Neuronal stem cell (in vitro differentiated cells): Measurements from ENCODE around the gene TLE7.

Experiments used
- DNase-seq: peaks from one replicate; pipeline ENCODE4 v3.0.0-alpha.2; 2013; ENCODE audit warnings: low spot score
- H2AFZ ChIP-seq: one replicate; pipeline ENCODE4 v1.6.1; 2013; ENCODE audit warnings: mild to moderate bottlenecking, low read length, inconsistent platforms
- H2AK5ac ChIP-seq: 2 replicates; pipeline ENCODE4 v1.6.1; 2013; ENCODE audit warnings: low read depth, mild to moderate bottlenecking, inconsistent platforms, low read length, moderate library complexity, mixed read lengths
- H2BK120ac ChIP-seq: 2 replicates; pipeline ENCODE4 v1.6.1; 2013; ENCODE audit warnings: low read depth, mild to moderate bottlenecking, inconsistent platforms, low read length, moderate library complexity, mixed read lengths
- H2BK12ac ChIP-seq: one replicate; pipeline ENCODE4 v1.6.1; 2013; ENCODE audit warnings: low read length, inconsistent platforms
- H2BK15ac ChIP-seq: 2 replicates; pipeline ENCODE4 v1.6.1; 2013; ENCODE audit warnings: mild to moderate bottlenecking, low read length, inconsistent platforms, mixed read lengths
- H2BK5ac ChIP-seq: one replicate; pipeline ENCODE4 v1.6.1; 2013; ENCODE audit warnings: inconsistent platforms, mild to moderate bottlenecking, low read length, moderate library complexity
- H3K14ac ChIP-seq: one replicate; pipeline ENCODE4 v1.6.1; 2013; ENCODE audit warnings: low read length, inconsistent platforms
- H3K18ac ChIP-seq: 2 replicates; pipeline ENCODE4 v1.6.1; 2013; ENCODE audit warnings: low read length, inconsistent platforms
- H3K23ac ChIP-seq: 2 replicates; pipeline ENCODE4 v1.6.1; 2013; ENCODE audit warnings: low read depth, mild to moderate bottlenecking, mixed read lengths, low read length, inconsistent platforms; ENCODE audit not compliant: poor library complexity
- H3K27ac ChIP-seq: replicated peaks from 3 replicates; pipeline ENCODE4 v1.5.1; 2013; ENCODE audit warnings: low read length, inconsistent platforms
- H3K27me3 ChIP-seq, 3 experiments: 2 replicates each; pipeline ENCODE4 v1.6.1; 2013; ENCODE audit warnings: low read length in 3 of 3, mild to moderate bottlenecking in 2 of 3, inconsistent platforms in 1 of 3, low read depth in 1 of 3, mixed read lengths in 1 of 3, moderate library complexity in 1 of 3; ENCODE audit not compliant: control insufficient read depth in 3 of 3, insufficient read depth in 3 of 3
- H3K36me3 ChIP-seq, 2 donors: replicated peaks in 1 of 2; 2 replicates each; pipeline ENCODE4 v1.6.1; 2013; ENCODE audit warnings: low read length in 2 of 2; ENCODE audit not compliant: control insufficient read depth in 2 of 2, insufficient read depth in 2 of 2
- H3K4ac ChIP-seq: 2 replicates; pipeline ENCODE4 v1.6.1; 2013; ENCODE audit warnings: inconsistent platforms, mild to moderate bottlenecking, low read length, moderate library complexity
- H3K4me1 ChIP-seq, 2 donors: 1 replicate in 1 of 2; 2 replicates in 1 of 2; pipeline ENCODE4 v1.6.1; 2013; ENCODE audit warnings: low read length in 2 of 2, low read depth in 1 of 2; ENCODE audit not compliant: control insufficient read depth in 2 of 2, insufficient read depth in 1 of 2
- H3K4me2 ChIP-seq: one replicate; pipeline ENCODE4 v1.6.1; 2013; ENCODE audit warnings: mild to moderate bottlenecking, low read length, inconsistent platforms; ENCODE audit not compliant: insufficient read depth, poor library complexity, severe bottlenecking
- H3K4me3 ChIP-seq, 2 donors: 2 replicates each; pipeline ENCODE4 v1.5.1; 2013; ENCODE audit warnings: low read length in 2 of 2, mild to moderate bottlenecking in 2 of 2, inconsistent platforms in 1 of 2, moderate library complexity in 1 of 2
- H3K79me1 ChIP-seq: one replicate; pipeline ENCODE4 v1.6.1; 2013; ENCODE audit warnings: low read depth, mild to moderate bottlenecking, inconsistent platforms, low read length, moderate library complexity
- H3K9ac ChIP-seq: one replicate; pipeline ENCODE4 v1.6.1; 2013; ENCODE audit warnings: mild to moderate bottlenecking, low read depth, low read length, inconsistent platforms; ENCODE audit not compliant: poor library complexity
- H3K9me3 ChIP-seq, 2 donors: replicated peaks in 1 of 2; 2 replicates each; pipeline versions ENCODE3 to v1.6.1; 2013; ENCODE audit warnings: low read length in 2 of 2, mild to moderate bottlenecking in 2 of 2, inconsistent platforms in 1 of 2, low read depth in 1 of 2, mixed read lengths in 1 of 2, moderate library complexity in 1 of 2; ENCODE audit not compliant: control insufficient read depth in 2 of 2, insufficient read depth in 1 of 2
- H4K8ac ChIP-seq: one replicate; pipeline ENCODE4 v1.6.1; 2013; ENCODE audit warnings: low read depth, mild to moderate bottlenecking, inconsistent platforms, low read length, moderate library complexity
- H4K91ac ChIP-seq: one replicate; pipeline ENCODE4 v1.6.1; 2013; ENCODE audit warnings: low read length, low read depth, mild to moderate bottlenecking, inconsistent platforms; ENCODE audit not compliant: poor library complexity
- WGBS, 2 donors: extraction: QIAGEN DNeasy Blood & Tissue Kit; methylation state at CpG; one replicate each; pipeline ENCODE4 v1.1.7; 2013; ENCODE audit warnings: missing lambda C conversion rate in 2 of 2, mixed read lengths in 1 of 2; ENCODE audit not compliant: insufficient read length in 2 of 2, insufficient replicate concordance in 1 of 2; ENCODE audit errors: extremely low coverage in 2 of 2; 5-methylcytosine and 5-hydroxymethylcytosine counted together

The TLE7 gene

DNA sequence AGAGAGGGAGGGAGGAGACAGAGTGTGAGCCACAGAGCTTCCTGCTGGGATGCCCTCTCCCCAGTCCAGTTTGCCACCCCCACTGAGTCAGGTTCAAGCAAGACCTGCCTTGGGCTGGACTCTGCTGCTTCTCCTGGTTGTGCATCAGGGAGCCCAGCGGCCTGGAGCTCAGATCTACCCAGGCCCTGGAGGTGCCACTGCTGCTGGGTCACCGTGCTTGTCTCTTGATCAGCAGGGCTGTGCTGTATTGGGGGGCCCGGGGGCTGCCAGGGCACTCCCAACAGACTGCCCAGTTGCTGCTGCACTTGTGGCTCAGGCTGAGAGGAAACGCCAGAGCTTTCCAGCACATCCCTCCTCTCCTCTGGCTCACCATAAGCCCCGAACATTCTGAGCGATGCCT is 8.9 kb downstream of the TLE7 start:
- no CpG with 5 or more reads among the region's 6 CpGs for WGBS, 2 donors
- H3K23ac ChIP-seq: peak overlapping the region; percentile 52
- no peak overlapping the region for H3K4me3 ChIP-seq
- no peak overlapping the region for H3K9ac ChIP-seq
- peak overlapping the region; percentile 22 for H3K18ac ChIP-seq
- H3K27me3 ChIP-seq: peaks cover 0 to 9% (median 1%) of the 10 kb centered on the region in 3 experiments
- no peak overlapping the region for H3K4ac ChIP-seq
- H3K79me1 ChIP-seq: no peaks in the 10 kb centered on the region
- H2AFZ ChIP-seq: no peak overlapping the region
- H3K4me2 ChIP-seq: no peak overlapping the region
- no peak overlapping the region for H4K8ac ChIP-seq
- H3K9me3 ChIP-seq: no peaks in the 10 kb centered on the region
- H2BK120ac ChIP-seq: no peak overlapping the region
- H3K36me3 ChIP-seq: no peaks in the 10 kb centered on the region
- H2BK12ac ChIP-seq: peak overlapping the region; percentile 6
- no peak overlapping the region for H2BK15ac ChIP-seq
- no peak overlapping the region for H2BK5ac ChIP-seq
- no peaks in the 10 kb centered on the region for H3K4me1 ChIP-seq
- DNase-seq: no peak
- no peak overlapping the region for H2AK5ac ChIP-seq
- no peak overlapping the region for H4K91ac ChIP-seq
- H3K27ac ChIP-seq: no peak overlapping the region
- H3K14ac ChIP-seq: peak overlapping the region; percentile 31

DNA sequence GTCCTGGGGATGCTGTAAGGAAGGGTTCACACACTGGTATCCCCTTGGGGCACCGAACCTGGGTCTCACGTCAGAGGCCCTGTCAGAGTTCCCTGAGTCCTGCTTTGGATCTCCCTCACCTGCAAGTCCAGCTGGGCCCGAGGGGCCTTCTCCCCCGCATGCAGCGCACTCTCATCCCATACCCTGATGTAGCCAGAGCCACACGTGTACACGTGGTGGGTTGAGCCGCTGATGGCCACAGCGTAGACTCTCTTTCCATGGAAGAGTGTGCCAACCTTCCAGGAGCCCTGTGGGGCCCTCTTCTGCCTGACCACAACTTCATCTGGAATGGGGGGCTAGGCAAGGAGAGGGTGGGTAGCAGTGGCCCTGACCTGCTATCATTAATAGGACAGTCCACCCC is 9.9 kb downstream of the TLE7 start:
- H2BK120ac ChIP-seq: no peak overlapping the region
- no peaks in the 10 kb centered on the region for H3K79me1 ChIP-seq
- peaks cover 0 to 2% of the 10 kb centered on the region in 2 donors for H3K4me1 ChIP-seq
- no peaks in the 10 kb centered on the region for H3K36me3 ChIP-seq
- peak overlapping the region; percentile 86 for H2AK5ac ChIP-seq
- no peak overlapping the region for H4K91ac ChIP-seq
- H3K4ac ChIP-seq: no peak overlapping the region
- no peak overlapping the region for H3K14ac ChIP-seq
- no peak overlapping the region for H4K8ac ChIP-seq
- no peak overlapping the region for H3K4me3 ChIP-seq
- no peak overlapping the region for H2BK15ac ChIP-seq
- no peak overlapping the region for H3K18ac ChIP-seq
- no peak for DNase-seq
- no peaks in the 10 kb centered on the region for H3K9me3 ChIP-seq
- no peak overlapping the region for H2AFZ ChIP-seq
- no peak overlapping the region for H3K9ac ChIP-seq
- peak overlapping the region; percentile 50 for H3K23ac ChIP-seq
- no CpG with 5 or more reads among the region's 9 CpGs for WGBS, 2 donors
- H2BK12ac ChIP-seq: no peak overlapping the region
- H3K27me3 ChIP-seq: peaks cover 0 to 9% (median 1%) of the 10 kb centered on the region in 3 experiments
- H2BK5ac ChIP-seq: no peak overlapping the region
- no peak overlapping the region for H3K27ac ChIP-seq
- no peak overlapping the region for H3K4me2 ChIP-seq

DNA sequence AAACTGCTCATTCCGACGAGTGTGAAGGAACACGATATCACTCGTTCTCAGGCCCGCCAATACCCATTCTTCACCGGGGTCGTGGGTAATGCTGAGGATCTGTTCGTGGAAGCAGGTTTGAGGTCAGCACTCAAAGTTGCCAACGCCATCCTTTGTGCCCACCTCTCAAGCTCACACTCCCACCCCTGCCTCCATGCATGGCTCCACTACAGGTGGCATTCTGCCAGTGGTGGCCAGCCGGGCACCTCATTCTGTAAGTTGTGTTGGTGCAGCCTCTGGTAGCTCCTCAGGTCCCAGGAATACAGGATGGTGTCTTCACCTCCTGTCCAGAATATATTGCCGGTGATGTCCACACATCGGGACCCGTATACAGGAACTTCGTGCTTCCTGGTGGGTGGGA is 10.7 kb downstream of the TLE7 start:
- WGBS, 2 donors: no CpG with 5 or more reads among the region's 14 CpGs
- H3K4me3 ChIP-seq: no peak overlapping the region
- H3K9me3 ChIP-seq: no peaks in the 10 kb centered on the region
- H2AK5ac ChIP-seq: no peak overlapping the region
- H3K36me3 ChIP-seq: no peaks in the 10 kb centered on the region
- no peak overlapping the region for H4K91ac ChIP-seq
- no peak overlapping the region for H3K23ac ChIP-seq
- H2BK15ac ChIP-seq: no peak overlapping the region
- no peak overlapping the region for H3K4me2 ChIP-seq
- no peak overlapping the region for H4K8ac ChIP-seq
- H3K4ac ChIP-seq: no peak overlapping the region
- no peak overlapping the region for H2BK12ac ChIP-seq
- no peak overlapping the region for H3K18ac ChIP-seq
- H3K14ac ChIP-seq: no peak overlapping the region
- no peak for DNase-seq
- no peak overlapping the region for H2BK5ac ChIP-seq
- H3K79me1 ChIP-seq: no peaks in the 10 kb centered on the region
- H3K27ac ChIP-seq: no peak overlapping the region
- peaks cover 0 to 5% of the 10 kb centered on the region in 2 donors for H3K4me1 ChIP-seq
- H2BK120ac ChIP-seq: no peak overlapping the region
- no peak overlapping the region for H3K9ac ChIP-seq
- peaks cover 0 to 9% (median 1%) of the 10 kb centered on the region in 3 experiments for H3K27me3 ChIP-seq
- H2AFZ ChIP-seq: no peak overlapping the region

DNA sequence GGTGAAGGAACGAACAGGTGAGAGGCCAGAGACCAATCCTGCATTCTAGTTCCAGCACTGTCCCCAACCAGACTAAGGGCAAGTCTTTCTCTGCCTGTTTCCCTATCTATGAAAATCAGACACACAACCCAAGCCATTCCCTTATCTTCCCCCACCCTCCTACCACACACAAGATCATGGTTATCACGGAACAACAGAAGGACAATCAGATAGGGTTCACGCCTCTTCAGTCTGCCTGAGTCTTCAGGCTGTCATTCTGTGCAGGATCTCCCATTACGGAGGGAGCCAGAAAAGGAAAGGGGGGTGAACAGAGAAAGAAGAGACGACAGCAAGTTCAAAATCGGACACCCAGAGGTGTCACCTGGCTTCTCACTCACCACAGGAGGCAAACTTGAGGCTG is 11.1 kb downstream of the TLE7 start:
- no peak overlapping the region for H3K4ac ChIP-seq
- H3K4me1 ChIP-seq: peaks cover 0 to 5% of the 10 kb centered on the region in 2 donors
- peaks cover 0 to 12% (median 2%) of the 10 kb centered on the region in 3 experiments for H3K27me3 ChIP-seq
- no peak overlapping the region for H3K14ac ChIP-seq
- no peak overlapping the region for H3K4me3 ChIP-seq
- no peak for DNase-seq
- H2AFZ ChIP-seq: no peak overlapping the region
- H2BK15ac ChIP-seq: no peak overlapping the region
- WGBS, 2 donors: no CpG with 5 or more reads among the region's 6 CpGs
- no peak overlapping the region for H3K18ac ChIP-seq
- no peak overlapping the region for H3K23ac ChIP-seq
- no peak overlapping the region for H2BK120ac ChIP-seq
- H4K8ac ChIP-seq: no peak overlapping the region
- no peaks in the 10 kb centered on the region for H3K36me3 ChIP-seq
- H2AK5ac ChIP-seq: no peak overlapping the region
- H4K91ac ChIP-seq: no peak overlapping the region
- H2BK12ac ChIP-seq: no peak overlapping the region
- no peak overlapping the region for H3K4me2 ChIP-seq
- H3K79me1 ChIP-seq: no peaks in the 10 kb centered on the region
- H2BK5ac ChIP-seq: no peak overlapping the region
- H3K9ac ChIP-seq: no peak overlapping the region
- H3K27ac ChIP-seq: no peak overlapping the region
- H3K9me3 ChIP-seq: no peaks in the 10 kb centered on the region
